Gastroesophageal sphincter (tissue), 4 donors: ENCODE measurements around the gene MAP3K1. TPM values are rescaled to one million over a fixed set of nuclear protein-coding genes. Genes with fewer than 3 reads are reported as not detected.

ENCODE experiments used
- ATAC-seq: fragments of 150-250 bp; one replicate; pipeline ENCODE4 v1.9.1; 2016; ENCODE audit warnings: mild to moderate bottlenecking, moderate library complexity
- H3K27ac ChIP-seq, 4 donors: fragments of 200-600 bp; sonication (generic) in 3 of 4; 1 replicate in 3 of 4; 2 replicates in 1 of 4; pipeline ENCODE4 v1.5.1; 2016 to 2019
- H3K27me3 ChIP-seq: fragments of 200-600 bp; sonication (generic); one replicate; pipeline ENCODE4 v1.5.1; 2019
- H3K36me3 ChIP-seq, 2 donors: fragments of 200-600 bp; sonication (generic); one replicate each; pipeline ENCODE4 v1.5.1; 2019; ENCODE audit warnings: control low read depth in 1 of 2
- H3K4me1 ChIP-seq, 3 donors: fragments of 200-600 bp; sonication (generic); 1 replicate in 2 of 3; 2 replicates in 1 of 3; pipeline ENCODE4 v1.5.1; 2016 to 2019; ENCODE audit warnings: control low read depth in 2 of 3
- H3K4me3 ChIP-seq, 2 donors: fragments of 200-600 bp; sonication (generic); one replicate each; pipeline ENCODE4 v1.5.1; 2019; ENCODE audit warnings: mild to moderate bottlenecking in 1 of 2, moderate library complexity in 1 of 2
- H3K9me3 ChIP-seq, 3 donors: fragments of 200-600 bp; sonication (generic); one replicate each; pipeline ENCODE4 v1.5.1; 2017 to 2019; ENCODE audit warnings: control low read depth in 2 of 3
- EP300 ChIP-seq: sonication (generic); formaldehyde crosslinking; IDR thresholded peaks from one replicate; pipeline ENCODE4 v1.6.1; 2017; ENCODE audit warnings: antibody characterized with exemption, mild to moderate bottlenecking
- POLR2A ChIP-seq, 2 donors: fragments of 450-650 bp; IDR thresholded peaks; one replicate each; pipeline ENCODE4 v1.6.1; 2017; ENCODE audit warnings: antibody characterized with exemption in 2 of 2, mild to moderate bottlenecking in 2 of 2, moderate library complexity in 1 of 2
- POLR2AphosphoS5 ChIP-seq: sonication (generic); formaldehyde crosslinking; IDR thresholded peaks from one replicate; pipeline ENCODE4 v1.6.1; 2017; ENCODE audit warnings: antibody characterized with exemption
- WGBS, 2 donors: methylation state at CpG; one replicate each; pipeline ENCODE4 v1.1.5; 2018; ENCODE audit warnings: low coverage in 1 of 2; 5-methylcytosine and 5-hydroxymethylcytosine counted together
- total RNA-seq, 4 donors: library from RNA; depleted of rRNA; stranded (reverse); fragments of >200 nt; gene quantifications; one replicate each; pipeline ENCODE4 v1.1.0, GENCODE V29; 2016
- TF ChIP-seq, protein P1 (sequence below), 4 experiments: fragments of 200-600 bp in 2 of 4; fragments of 450-650 bp in 2 of 4; sonication (generic) in 1 of 4; IDR thresholded peaks; one replicate each; pipeline ENCODE4 v1.5.1; 2017 to 2019; ENCODE audit warnings: antibody characterized with exemption in 4 of 4, mild to moderate bottlenecking in 2 of 4, moderate library complexity in 2 of 4

Gene MAP3K1
- total RNA-seq, 4 donors from 2014 or later = 7.6 to 16.0 (median 9.7) TPM

DNA sequence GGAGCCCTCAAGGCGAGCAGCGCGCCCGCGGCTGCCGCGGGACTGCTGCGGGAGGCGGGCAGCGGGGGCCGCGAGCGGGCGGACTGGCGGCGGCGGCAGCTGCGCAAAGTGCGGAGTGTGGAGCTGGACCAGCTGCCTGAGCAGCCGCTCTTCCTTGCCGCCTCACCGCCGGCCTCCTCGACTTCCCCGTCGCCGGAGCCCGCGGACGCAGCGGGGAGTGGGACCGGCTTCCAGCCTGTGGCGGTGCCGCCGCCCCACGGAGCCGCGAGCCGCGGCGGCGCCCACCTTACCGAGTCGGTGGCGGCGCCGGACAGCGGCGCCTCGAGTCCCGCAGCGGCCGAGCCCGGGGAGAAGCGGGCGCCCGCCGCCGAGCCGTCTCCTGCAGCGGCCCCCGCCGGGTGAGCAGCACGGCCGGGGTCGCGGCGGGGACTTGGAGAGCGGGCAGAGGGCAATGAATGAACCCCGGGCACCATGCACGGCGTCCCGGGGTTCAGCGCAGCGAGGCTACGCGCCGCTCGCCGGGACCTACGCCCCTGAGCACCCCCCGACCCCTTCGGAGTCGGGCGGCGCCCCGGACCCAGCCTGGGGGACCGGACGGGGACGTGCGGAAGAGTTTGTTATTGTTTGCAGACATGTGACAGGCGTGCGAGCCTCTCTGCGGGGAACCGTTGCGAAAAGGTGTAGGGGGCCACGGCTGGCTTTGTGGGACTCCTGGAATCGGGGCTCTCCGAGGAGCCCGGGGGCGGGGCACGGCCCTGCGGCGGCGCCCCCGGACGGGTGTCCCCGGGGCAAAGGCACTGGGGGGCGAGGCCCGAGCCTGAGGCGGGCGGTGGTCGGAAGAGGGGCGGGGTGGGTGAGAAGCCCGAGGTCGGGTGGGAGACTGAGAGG, 553 bp downstream of the MAP3K1 start:
- TF ChIP-seq, protein P1, sequence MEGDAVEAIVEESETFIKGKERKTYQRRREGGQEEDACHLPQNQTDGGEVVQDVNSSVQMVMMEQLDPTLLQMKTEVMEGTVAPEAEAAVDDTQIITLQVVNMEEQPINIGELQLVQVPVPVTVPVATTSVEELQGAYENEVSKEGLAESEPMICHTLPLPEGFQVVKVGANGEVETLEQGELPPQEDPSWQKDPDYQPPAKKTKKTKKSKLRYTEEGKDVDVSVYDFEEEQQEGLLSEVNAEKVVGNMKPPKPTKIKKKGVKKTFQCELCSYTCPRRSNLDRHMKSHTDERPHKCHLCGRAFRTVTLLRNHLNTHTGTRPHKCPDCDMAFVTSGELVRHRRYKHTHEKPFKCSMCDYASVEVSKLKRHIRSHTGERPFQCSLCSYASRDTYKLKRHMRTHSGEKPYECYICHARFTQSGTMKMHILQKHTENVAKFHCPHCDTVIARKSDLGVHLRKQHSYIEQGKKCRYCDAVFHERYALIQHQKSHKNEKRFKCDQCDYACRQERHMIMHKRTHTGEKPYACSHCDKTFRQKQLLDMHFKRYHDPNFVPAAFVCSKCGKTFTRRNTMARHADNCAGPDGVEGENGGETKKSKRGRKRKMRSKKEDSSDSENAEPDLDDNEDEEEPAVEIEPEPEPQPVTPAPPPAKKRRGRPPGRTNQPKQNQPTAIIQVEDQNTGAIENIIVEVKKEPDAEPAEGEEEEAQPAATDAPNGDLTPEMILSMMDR (IDR thresholded peaks at IDR 0.05) = peak in 1 of 4 experiments; percentile 9
- no peak for TF ChIP-seq EP300
- peak; percentile 65 for ATAC-seq
- Histone ChIP-seq H3K27ac (peak overlapping the region; percentile 15 to 94 (median 94)), H3K36me3 (no peaks in the 10 kb centered on the region), H3K27me3 (no peaks in the 10 kb centered on the region), H3K9me3 (no peaks in the 10 kb centered on the region), H3K4me3 (peak overlapping the region; percentile 59 to 91), H3K4me1 (peaks cover 0 to 40% (median 0%) of the 10 kb centered on the region in 3 donors)
- WGBS, 2 donors = 0% methylated on average over 2 of the region's 116 CpGs; no CpG with 5 or more reads in 1 of the 2 donors

DNA sequence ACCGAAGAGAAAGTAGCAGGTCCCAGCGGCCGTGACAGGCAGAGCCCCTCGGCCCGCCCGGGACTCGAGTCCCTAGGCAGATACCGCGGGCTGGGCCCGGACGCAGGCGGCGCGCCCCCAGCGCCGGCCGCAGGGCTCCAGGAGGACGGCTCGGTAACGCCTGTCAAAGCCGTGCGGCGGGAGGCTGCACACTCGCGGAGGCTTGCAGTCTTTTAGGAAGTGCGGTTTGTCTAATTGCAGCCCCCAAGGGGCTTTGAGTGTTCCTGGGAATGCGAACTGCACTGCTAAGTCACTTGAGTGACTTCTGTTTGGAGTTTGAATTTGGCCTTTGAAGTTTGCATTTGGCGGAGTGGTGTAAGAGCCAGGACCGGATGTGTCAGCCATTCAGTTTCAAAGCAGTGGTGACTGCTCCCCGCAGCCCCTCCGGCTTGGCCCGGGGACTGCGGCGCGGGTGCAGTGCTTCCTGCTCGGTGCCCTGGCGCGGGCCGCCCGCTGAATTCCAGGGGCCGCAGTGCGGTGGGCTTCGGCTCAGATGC, 1.3 kb downstream of the MAP3K1 start:
- peak overlapping the region; percentile 15 to 94 (median 94) for H3K27ac ChIP-seq
- peak; percentile 39 for ATAC-seq
- no peak for TF ChIP-seq POLR2A (IDR thresholded peaks at IDR 0.05)
- peak; percentile 5 for TF ChIP-seq POLR2AphosphoS5
- no peak for TF ChIP-seq EP300
- TF ChIP-seq, protein P1 (IDR thresholded peaks at IDR 0.05) = no peak
- H3K4me1 ChIP-seq = peaks cover 0 to 40% (median 0%) of the 10 kb centered on the region in 3 donors
- H3K36me3 ChIP-seq = no peaks in the 10 kb centered on the region
- H3K9me3 ChIP-seq = no peaks in the 10 kb centered on the region
- peak overlapping the region; percentile 59 to 91 for H3K4me3 ChIP-seq
- H3K27me3 ChIP-seq = no peaks in the 10 kb centered on the region
- WGBS, 2 donors = 0% methylated on average over 3 to 12 of the region's 43 CpGs

DNA sequence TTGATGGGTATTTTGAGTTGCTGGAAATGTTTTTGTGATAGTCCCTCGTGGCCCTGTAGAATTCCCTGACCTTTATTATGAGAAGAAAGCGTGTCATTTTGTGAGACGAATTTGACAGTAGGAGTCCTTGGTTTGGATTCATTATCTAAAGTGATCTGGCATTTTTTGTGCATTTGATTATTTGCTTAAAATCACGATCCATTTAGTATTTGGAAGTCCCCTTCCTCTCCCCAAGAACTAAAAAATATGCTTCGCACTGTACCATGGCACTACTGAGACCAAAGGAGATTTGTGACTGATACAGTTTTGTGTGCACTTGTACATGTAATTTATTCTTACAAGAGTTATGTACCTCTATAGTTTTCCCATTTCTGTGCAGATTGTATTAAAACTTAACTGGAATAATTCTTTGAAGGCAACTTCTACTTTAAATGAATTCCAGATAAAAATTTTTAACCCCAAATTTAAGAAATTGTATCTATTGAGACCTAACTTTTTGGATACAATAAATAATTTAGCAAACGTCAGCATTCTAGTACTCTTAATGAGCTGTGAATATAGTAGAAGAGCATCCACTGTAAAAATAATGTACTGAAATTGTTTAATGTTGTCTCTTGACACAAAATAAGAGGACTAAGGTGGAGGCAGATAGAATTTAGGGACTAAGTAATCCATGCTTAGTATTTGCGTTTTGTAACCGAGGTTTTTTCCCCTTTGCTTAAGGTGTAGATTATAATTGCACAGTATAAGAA, 2.1 kb downstream of the MAP3K1 start:
- Histone ChIP-seq H3K27ac (peak overlapping the region in 3 of 4 donors; percentile 93 to 94 (median 94)), H3K27me3 (no peaks in the 10 kb centered on the region), H3K4me1 (peaks cover 0 to 40% (median 0%) of the 10 kb centered on the region in 3 donors), H3K9me3 (no peaks in the 10 kb centered on the region), H3K4me3 (peak overlapping the region; percentile 59 to 91), H3K36me3 (no peaks in the 10 kb centered on the region)
- 40 to 43% methylated on average over 8 of the region's 8 CpGs for WGBS, 2 donors
- ATAC-seq = no peak
- TF ChIP-seq, protein P1 (IDR thresholded peaks at IDR 0.05) = no peak
- no peak for TF ChIP-seq EP300
- TF ChIP-seq POLR2AphosphoS5 = no peak
- no peak for TF ChIP-seq POLR2A (IDR thresholded peaks at IDR 0.05)

DNA sequence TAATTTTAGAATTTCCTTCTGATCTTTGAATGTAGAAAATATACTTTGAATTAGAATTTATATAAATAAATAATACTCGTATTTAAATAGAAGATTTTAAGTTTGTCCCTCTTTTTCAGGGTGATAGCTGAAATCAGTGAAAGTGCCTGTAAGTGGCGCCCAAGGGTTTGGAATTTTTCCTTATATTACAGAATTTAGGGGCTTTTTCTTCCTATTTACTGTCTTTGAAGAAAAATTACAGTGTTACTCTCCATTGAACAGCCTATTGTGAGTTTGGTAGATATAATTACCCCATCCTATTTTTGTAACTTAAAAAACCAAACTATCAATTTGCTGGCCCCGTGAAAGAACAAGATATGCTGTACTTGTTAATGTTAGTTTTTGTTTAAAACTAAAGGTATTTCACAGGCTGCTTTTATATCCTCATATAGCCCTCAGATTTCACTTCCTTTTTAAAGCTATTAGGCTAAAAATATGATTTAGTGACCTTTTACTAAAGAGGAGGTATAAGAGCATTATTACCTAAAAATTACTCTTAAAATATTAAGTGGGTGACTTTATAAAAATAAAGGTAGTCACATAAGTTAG, 3.2 kb downstream of the MAP3K1 start:
- no peaks in the 10 kb centered on the region for H3K36me3 ChIP-seq

More for the DNA sequence above, 3.2 kb downstream of the MAP3K1 start:
- WGBS, 2 donors = 44 to 51% methylated on average over 3 of the region's 3 CpGs
- peaks cover 0 to 49% (median 5%) of the 10 kb centered on the region in 3 donors for H3K4me1 ChIP-seq
- no peak for ATAC-seq
- H3K9me3 ChIP-seq = no peaks in the 10 kb centered on the region
- H3K27me3 ChIP-seq = no peaks in the 10 kb centered on the region
- TF ChIP-seq, protein P1 (IDR thresholded peaks at IDR 0.05) = no peak
- TF ChIP-seq EP300 = no peak
- TF ChIP-seq POLR2AphosphoS5 = no peak
- no peak for TF ChIP-seq POLR2A (IDR thresholded peaks at IDR 0.05)
- no peak overlapping the region for H3K27ac ChIP-seq
- H3K4me3 ChIP-seq = peak overlapping the region in 1 of 2 donors; percentile 13
